Neuronal stem cell (in vitro differentiated cells): Measurements from ENCODE around the gene MRGPRX3.

Experiments
- DNase-seq: peaks from one replicate; pipeline ENCODE4 v3.0.0-alpha.2; 2013; ENCODE audit warnings: low spot score
- H2AFZ ChIP-seq: one replicate; pipeline ENCODE4 v1.6.1; 2013; ENCODE audit warnings: mild to moderate bottlenecking, low read length, inconsistent platforms
- H2AK5ac ChIP-seq: 2 replicates; pipeline ENCODE4 v1.6.1; 2013; ENCODE audit warnings: low read depth, mild to moderate bottlenecking, inconsistent platforms, low read length, moderate library complexity, mixed read lengths
- H2BK120ac ChIP-seq: 2 replicates; pipeline ENCODE4 v1.6.1; 2013; ENCODE audit warnings: low read depth, mild to moderate bottlenecking, inconsistent platforms, low read length, moderate library complexity, mixed read lengths
- H2BK12ac ChIP-seq: one replicate; pipeline ENCODE4 v1.6.1; 2013; ENCODE audit warnings: low read length, inconsistent platforms
- H2BK15ac ChIP-seq: 2 replicates; pipeline ENCODE4 v1.6.1; 2013; ENCODE audit warnings: mild to moderate bottlenecking, low read length, inconsistent platforms, mixed read lengths
- H2BK5ac ChIP-seq: one replicate; pipeline ENCODE4 v1.6.1; 2013; ENCODE audit warnings: inconsistent platforms, mild to moderate bottlenecking, low read length, moderate library complexity
- H3K14ac ChIP-seq: one replicate; pipeline ENCODE4 v1.6.1; 2013; ENCODE audit warnings: low read length, inconsistent platforms
- H3K18ac ChIP-seq: 2 replicates; pipeline ENCODE4 v1.6.1; 2013; ENCODE audit warnings: low read length, inconsistent platforms
- H3K23ac ChIP-seq: 2 replicates; pipeline ENCODE4 v1.6.1; 2013; ENCODE audit warnings: low read depth, mild to moderate bottlenecking, mixed read lengths, low read length, inconsistent platforms; ENCODE audit not compliant: poor library complexity
- H3K27ac ChIP-seq: replicated peaks from 3 replicates; pipeline ENCODE4 v1.5.1; 2013; ENCODE audit warnings: low read length, inconsistent platforms
- H3K27me3 ChIP-seq, 3 experiments: 2 replicates each; pipeline ENCODE4 v1.6.1; 2013; ENCODE audit warnings: low read length in 3 of 3, mild to moderate bottlenecking in 2 of 3, inconsistent platforms in 1 of 3, low read depth in 1 of 3, mixed read lengths in 1 of 3, moderate library complexity in 1 of 3; ENCODE audit not compliant: control insufficient read depth in 3 of 3, insufficient read depth in 3 of 3
- H3K36me3 ChIP-seq, 2 donors: replicated peaks in 1 of 2; 2 replicates each; pipeline ENCODE4 v1.6.1; 2013; ENCODE audit warnings: low read length in 2 of 2; ENCODE audit not compliant: control insufficient read depth in 2 of 2, insufficient read depth in 2 of 2
- H3K4ac ChIP-seq: 2 replicates; pipeline ENCODE4 v1.6.1; 2013; ENCODE audit warnings: inconsistent platforms, mild to moderate bottlenecking, low read length, moderate library complexity
- H3K4me1 ChIP-seq, 2 donors: 1 replicate in 1 of 2; 2 replicates in 1 of 2; pipeline ENCODE4 v1.6.1; 2013; ENCODE audit warnings: low read length in 2 of 2, low read depth in 1 of 2; ENCODE audit not compliant: control insufficient read depth in 2 of 2, insufficient read depth in 1 of 2
- H3K4me2 ChIP-seq: one replicate; pipeline ENCODE4 v1.6.1; 2013; ENCODE audit warnings: mild to moderate bottlenecking, low read length, inconsistent platforms; ENCODE audit not compliant: insufficient read depth, poor library complexity, severe bottlenecking
- H3K4me3 ChIP-seq, 2 donors: 2 replicates each; pipeline ENCODE4 v1.5.1; 2013; ENCODE audit warnings: low read length in 2 of 2, mild to moderate bottlenecking in 2 of 2, inconsistent platforms in 1 of 2, moderate library complexity in 1 of 2
- H3K79me1 ChIP-seq: one replicate; pipeline ENCODE4 v1.6.1; 2013; ENCODE audit warnings: low read depth, mild to moderate bottlenecking, inconsistent platforms, low read length, moderate library complexity
- H3K9ac ChIP-seq: one replicate; pipeline ENCODE4 v1.6.1; 2013; ENCODE audit warnings: mild to moderate bottlenecking, low read depth, low read length, inconsistent platforms; ENCODE audit not compliant: poor library complexity
- H3K9me3 ChIP-seq, 2 donors: replicated peaks in 1 of 2; 2 replicates each; pipeline versions ENCODE3 to v1.6.1; 2013; ENCODE audit warnings: low read length in 2 of 2, mild to moderate bottlenecking in 2 of 2, inconsistent platforms in 1 of 2, low read depth in 1 of 2, mixed read lengths in 1 of 2, moderate library complexity in 1 of 2; ENCODE audit not compliant: control insufficient read depth in 2 of 2, insufficient read depth in 1 of 2
- H4K8ac ChIP-seq: one replicate; pipeline ENCODE4 v1.6.1; 2013; ENCODE audit warnings: low read depth, mild to moderate bottlenecking, inconsistent platforms, low read length, moderate library complexity
- H4K91ac ChIP-seq: one replicate; pipeline ENCODE4 v1.6.1; 2013; ENCODE audit warnings: low read length, low read depth, mild to moderate bottlenecking, inconsistent platforms; ENCODE audit not compliant: poor library complexity
- WGBS, 2 donors: extraction: QIAGEN DNeasy Blood & Tissue Kit; methylation state at CpG; one replicate each; pipeline ENCODE4 v1.1.7; 2013; ENCODE audit warnings: missing lambda C conversion rate in 2 of 2, mixed read lengths in 1 of 2; ENCODE audit not compliant: insufficient read length in 2 of 2, insufficient replicate concordance in 1 of 2; ENCODE audit errors: extremely low coverage in 2 of 2; 5-methylcytosine and 5-hydroxymethylcytosine counted together

Gene MRGPRX3

GRCh38 chr11:18106688-18107087 lies 25.7 kb upstream of the MRGPRX3 start:
- Histone ChIP-seq H4K91ac (no peak overlapping the region), H4K8ac (no peak overlapping the region), H3K4me1 (no peaks in the 10 kb centered on the region), H3K79me1 (peaks cover 3% of the 10 kb centered on the region), H3K27ac (no peak overlapping the region), H3K36me3 (peaks cover 7 to 29% of the 10 kb centered on the region in 2 donors), H3K23ac (no peak overlapping the region), H3K14ac (no peak overlapping the region), H2BK5ac (no peak overlapping the region), H3K18ac (no peak overlapping the region), H3K9ac (no peak overlapping the region), H3K9me3 (no peaks in the 10 kb centered on the region), H2BK12ac (no peak overlapping the region), H3K4me2 (no peak overlapping the region), H2AK5ac (no peak overlapping the region), H2BK15ac (no peak overlapping the region), H3K4ac (no peak overlapping the region), H3K27me3 (peaks cover 0 to 4% (median 0%) of the 10 kb centered on the region in 3 experiments), H3K4me3 (no peak overlapping the region), H2AFZ (peak overlapping the region; percentile 95), H2BK120ac (no peak overlapping the region)
- no CpG with 5 or more reads among the region's 9 CpGs for WGBS, 2 donors
- DNase-seq, result no peak

DNA sequence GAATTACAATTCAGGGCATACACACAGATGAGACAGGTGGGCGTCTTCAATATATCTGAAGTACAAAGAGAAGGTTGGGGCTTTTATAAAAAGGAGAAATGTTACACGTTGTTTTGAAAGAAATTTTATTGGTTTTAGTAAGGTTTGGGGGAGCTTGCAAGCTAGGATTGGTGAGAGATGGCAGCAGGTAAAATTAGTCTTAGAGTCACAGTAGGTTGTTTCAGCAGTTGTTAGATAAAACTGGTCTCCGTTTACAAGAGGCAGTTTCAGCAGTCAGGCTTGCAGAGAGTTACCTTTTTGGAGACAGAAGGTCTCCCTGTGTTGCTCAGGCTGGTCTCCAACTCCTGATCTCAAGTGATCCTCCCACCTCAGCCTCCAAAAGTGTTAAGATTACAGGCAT lies 24.1 kb upstream of the MRGPRX3 start:
- Histone ChIP-seq H3K27me3 (peaks cover 0 to 15% (median 0%) of the 10 kb centered on the region in 3 experiments), H3K9ac (no peak overlapping the region), H3K9me3 (no peaks in the 10 kb centered on the region), H3K23ac (no peak overlapping the region), H3K36me3 (peaks cover 3 to 13% of the 10 kb centered on the region in 2 donors), H2BK5ac (no peak overlapping the region), H3K18ac (no peak overlapping the region), H2AFZ (no peak overlapping the region), H3K4me3 (no peak overlapping the region), H3K27ac (no peak overlapping the region), H2AK5ac (no peak overlapping the region), H3K4me2 (no peak overlapping the region), H3K4me1 (no peaks in the 10 kb centered on the region), H4K8ac (no peak overlapping the region), H2BK12ac (no peak overlapping the region), H3K4ac (no peak overlapping the region), H3K14ac (no peak overlapping the region), H4K91ac (no peak overlapping the region), H2BK15ac (no peak overlapping the region), H2BK120ac (no peak overlapping the region), H3K79me1 (peaks cover 3% of the 10 kb centered on the region)
- 100% methylated on average over 1 of the region's 3 CpGs for WGBS, 2 donors
- no peak for DNase-seq

- Histone ChIP-seq H3K27me3 (peaks cover 0 to 22% (median 0%) of the 10 kb centered on the region in 3 experiments), H3K79me1 (no peaks in the 10 kb centered on the region), H2BK12ac (no peak overlapping the region), H2BK15ac (no peak overlapping the region), H3K36me3 (no peaks in the 10 kb centered on the region), H3K27ac (no peak overlapping the region), H2AK5ac (no peak overlapping the region), H4K8ac (no peak overlapping the region), H2BK120ac (no peak overlapping the region), H2BK5ac (no peak overlapping the region), H3K14ac (no peak overlapping the region), H4K91ac (no peak overlapping the region), H3K4me3 (no peak overlapping the region), H3K4ac (no peak overlapping the region), H3K18ac (no peak overlapping the region), H3K9ac (no peak overlapping the region), H2AFZ (no peak overlapping the region), H3K23ac (no peak overlapping the region), H3K4me2 (no peak overlapping the region), H3K4me1 (no peaks in the 10 kb centered on the region), H3K9me3 (no peaks in the 10 kb centered on the region)
- DNase-seq, result no peak
- WGBS, 2 donors, result no CpG with 5 or more reads among the region's 2 CpGs
Observed at GRCh38 chr11:18111005-18111404, 21.4 kb upstream of the MRGPRX3 start.

DNA sequence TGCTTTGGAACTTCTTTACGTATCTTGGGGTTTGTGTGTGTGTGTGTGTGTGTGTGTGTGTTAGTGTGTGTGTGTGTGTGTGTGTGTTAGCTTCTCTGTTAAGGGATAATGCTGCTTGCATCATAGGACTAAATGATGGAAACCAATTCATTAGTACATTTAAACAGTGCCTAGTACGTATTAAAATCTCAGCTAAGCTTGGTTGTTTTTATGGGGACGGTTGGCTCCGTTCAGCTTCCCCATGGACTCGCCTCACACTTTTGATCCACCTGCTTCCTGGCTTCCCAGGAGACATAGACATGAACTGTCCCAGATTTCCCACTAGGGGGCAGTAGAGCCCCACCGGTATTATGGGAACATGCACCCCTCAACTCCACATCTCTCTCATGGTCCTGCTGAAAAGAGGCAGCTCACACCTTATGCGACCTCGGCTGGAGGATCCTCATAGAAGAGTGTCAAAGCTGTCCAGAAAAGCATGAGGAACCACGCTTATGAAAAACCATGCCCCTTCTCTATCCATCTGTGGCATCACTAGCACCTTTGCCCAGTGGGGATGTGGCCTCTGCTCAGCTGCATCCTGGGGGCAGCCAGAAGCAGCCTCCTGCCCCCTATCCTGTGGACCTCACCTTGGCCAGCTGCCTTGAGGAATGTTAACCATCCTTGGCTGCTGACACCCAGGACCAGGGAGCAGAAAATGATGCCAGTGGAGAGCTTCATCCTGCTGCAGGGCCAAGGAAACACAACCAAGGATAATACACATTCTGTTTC lies 16.8 kb upstream of the MRGPRX3 start:
- Histone ChIP-seq H2AK5ac (no peak overlapping the region), H3K4ac (no peak overlapping the region), H3K4me2 (no peak overlapping the region), H2BK15ac (no peak overlapping the region), H2AFZ (peak overlapping the region; percentile 24), H3K23ac (no peak overlapping the region), H2BK120ac (no peak overlapping the region), H2BK5ac (no peak overlapping the region), H3K27ac (no peak overlapping the region), H4K91ac (no peak overlapping the region), H3K18ac (no peak overlapping the region), H3K4me1 (no peaks in the 10 kb centered on the region), H3K4me3 (no peak overlapping the region), H3K14ac (no peak overlapping the region), H2BK12ac (no peak overlapping the region), H3K27me3 (peaks cover 0 to 18% (median 0%) of the 10 kb centered on the region in 3 experiments), H4K8ac (no peak overlapping the region), H3K36me3 (no peaks in the 10 kb centered on the region), H3K79me1 (no peaks in the 10 kb centered on the region), H3K9me3 (no peaks in the 10 kb centered on the region), H3K9ac (no peak overlapping the region)
- WGBS, 2 donors, result no CpG with 5 or more reads among the region's 9 CpGs
- DNase-seq, result peak; percentile 80
